Measurements from ENCODE around the gene AK5. TPM values are rescaled to one million over a fixed set of nuclear protein-coding genes. Genes with fewer than 3 reads are reported as not detected.

The AK5 gene
- total and polyA plus RNA-seq, 12 donors, result 0.25 to 1.7 (median 0.87) TPM

DNA sequence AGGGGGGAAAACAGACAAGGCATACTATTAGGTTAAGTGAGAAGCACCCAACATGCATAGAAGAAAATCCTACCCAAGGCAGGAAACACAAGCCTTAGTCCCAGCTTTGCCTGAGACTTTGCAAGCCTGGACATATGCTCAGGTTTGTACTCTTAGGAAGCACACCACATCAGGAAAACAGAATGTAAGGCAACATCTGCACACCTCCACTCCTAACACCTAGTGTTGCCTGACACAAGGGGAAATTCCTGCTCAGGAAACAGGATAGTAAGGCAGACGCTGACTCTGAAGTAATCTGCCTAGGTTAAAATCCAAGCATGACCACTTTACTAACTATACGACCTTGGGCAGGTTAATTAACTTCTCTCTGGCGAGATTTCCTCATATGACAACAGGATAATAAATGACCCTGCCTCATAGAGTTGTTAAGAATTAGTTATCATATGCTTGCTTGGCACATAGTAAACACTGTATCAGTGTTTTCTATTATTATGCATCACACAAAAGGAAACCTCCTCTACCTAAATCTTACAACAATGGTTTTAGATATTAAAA lies 280.9 kb downstream of the AK5 start:
- H3K9me3 ChIP-seq, result no peaks in the 10 kb centered on the region
- TF ChIP-seq, protein P1, sequence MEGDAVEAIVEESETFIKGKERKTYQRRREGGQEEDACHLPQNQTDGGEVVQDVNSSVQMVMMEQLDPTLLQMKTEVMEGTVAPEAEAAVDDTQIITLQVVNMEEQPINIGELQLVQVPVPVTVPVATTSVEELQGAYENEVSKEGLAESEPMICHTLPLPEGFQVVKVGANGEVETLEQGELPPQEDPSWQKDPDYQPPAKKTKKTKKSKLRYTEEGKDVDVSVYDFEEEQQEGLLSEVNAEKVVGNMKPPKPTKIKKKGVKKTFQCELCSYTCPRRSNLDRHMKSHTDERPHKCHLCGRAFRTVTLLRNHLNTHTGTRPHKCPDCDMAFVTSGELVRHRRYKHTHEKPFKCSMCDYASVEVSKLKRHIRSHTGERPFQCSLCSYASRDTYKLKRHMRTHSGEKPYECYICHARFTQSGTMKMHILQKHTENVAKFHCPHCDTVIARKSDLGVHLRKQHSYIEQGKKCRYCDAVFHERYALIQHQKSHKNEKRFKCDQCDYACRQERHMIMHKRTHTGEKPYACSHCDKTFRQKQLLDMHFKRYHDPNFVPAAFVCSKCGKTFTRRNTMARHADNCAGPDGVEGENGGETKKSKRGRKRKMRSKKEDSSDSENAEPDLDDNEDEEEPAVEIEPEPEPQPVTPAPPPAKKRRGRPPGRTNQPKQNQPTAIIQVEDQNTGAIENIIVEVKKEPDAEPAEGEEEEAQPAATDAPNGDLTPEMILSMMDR (IDR thresholded peaks at IDR 0.05), result no peak
- intact Hi-C loops (cut with DNase I), result no loop called here
- H3K27me3 ChIP-seq, result no peaks in the 10 kb centered on the region
- H3K27ac ChIP-seq, result no peak overlapping the region
- 49 to 54% methylated on average over 3 of the region's 3 CpGs for WGBS, 2 donors
- peaks cover 0 to 12% (median 11%) of the 10 kb centered on the region in 9 donors for H3K4me1 ChIP-seq
- DNase-seq (no peak), ATAC-seq (no peak)
- no peak overlapping the region for H3K4me3 ChIP-seq
- peaks cover 0 to 66% (median 31%) of the 10 kb centered on the region in 9 donors for H3K36me3 ChIP-seq

DNA sequence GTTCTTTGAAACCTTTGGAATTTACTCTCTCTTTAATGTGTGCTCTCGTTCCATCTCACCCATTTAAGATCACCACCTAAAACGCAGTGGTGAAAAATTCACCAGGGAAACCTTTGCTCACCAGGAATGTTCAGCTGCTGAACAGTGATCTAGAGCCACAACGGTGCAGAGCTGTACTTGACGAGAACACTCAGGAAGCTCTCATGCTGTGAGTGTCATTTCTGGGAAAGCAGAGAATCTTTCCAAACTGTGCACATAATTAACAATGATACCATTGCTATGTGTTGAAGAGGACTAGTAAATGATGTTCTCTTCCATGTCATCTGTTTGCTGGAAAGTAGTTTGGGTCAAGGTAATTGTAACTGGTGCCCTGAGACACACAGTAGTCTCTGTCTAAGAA lies 283.5 kb downstream of the AK5 start:
- Histone ChIP-seq H3K36me3 (peaks cover 0 to 80% (median 37%) of the 10 kb centered on the region in 9 donors), H3K4me3 (no peak overlapping the region), H3K9me3 (no peaks in the 10 kb centered on the region), H3K27me3 (no peaks in the 10 kb centered on the region), H3K4me1 (peaks cover 0 to 12% (median 11%) of the 10 kb centered on the region in 9 donors), H3K27ac (no peak overlapping the region)
- TF ChIP-seq, protein P1 (IDR thresholded peaks at IDR 0.05), result no peak
- WGBS, 2 donors, result 73 to 81% methylated on average over 4 of the region's 4 CpGs
- DNase-seq (no peak), ATAC-seq (peak in 2 of 8 donors; percentile 41 to 82)
- intact Hi-C loops (cut with DNase I), result no loop called here

DNA sequence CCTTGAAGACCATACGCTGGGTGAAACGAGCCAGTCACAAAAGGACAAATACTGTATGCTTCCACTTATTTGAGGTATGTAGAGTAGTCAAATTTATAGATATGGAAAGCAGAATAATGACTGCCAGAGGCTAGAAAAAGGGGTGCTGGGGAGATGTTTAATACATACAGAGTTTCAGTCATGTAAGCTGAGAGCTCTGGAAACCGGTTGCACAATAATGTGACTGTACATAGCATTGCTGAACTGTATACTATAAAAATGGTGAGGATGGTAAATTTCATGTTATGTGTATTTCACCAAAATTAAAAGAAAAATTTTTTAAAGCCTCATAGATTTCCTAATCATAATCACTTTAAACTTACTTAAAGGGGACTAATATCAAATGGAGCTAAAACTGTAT lies 289.8 kb downstream of the AK5 start:
- no peaks in the 10 kb centered on the region for H3K4me1 ChIP-seq
- no peak for DNase-seq
- H3K36me3 ChIP-seq, result peaks cover 0 to 95% (median 52%) of the 10 kb centered on the region in 9 donors
- TF ChIP-seq, protein P1 (IDR thresholded peaks at IDR 0.05), result no peak
- no peaks in the 10 kb centered on the region for H3K9me3 ChIP-seq
- no peak for ATAC-seq
- H3K4me3 ChIP-seq, result no peak overlapping the region
- H3K27ac ChIP-seq, result no peak overlapping the region
- WGBS, 2 donors, result 97 to 98% methylated on average over 3 of the region's 3 CpGs
- H3K27me3 ChIP-seq, result no peaks in the 10 kb centered on the region
- intact Hi-C loops (cut with DNase I), result no loop called here

DNA sequence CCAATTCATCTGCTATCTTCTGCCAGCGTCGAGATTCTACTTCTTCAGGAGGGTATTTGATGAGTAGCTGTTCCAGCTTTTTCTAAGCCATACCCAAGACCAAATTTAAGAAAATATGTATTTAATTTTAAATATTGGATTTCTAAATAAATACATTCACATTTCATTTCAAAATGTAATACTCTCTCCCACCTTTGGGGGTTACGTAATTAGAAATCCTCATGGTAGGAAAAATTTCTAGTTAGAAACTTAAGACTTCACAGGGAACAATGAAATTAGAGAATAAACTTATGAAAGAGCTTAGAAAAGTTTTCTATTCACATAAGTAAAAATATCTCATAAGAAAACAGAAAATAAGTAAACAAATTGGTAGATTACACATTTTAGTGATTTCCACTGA lies 297.7 kb downstream of the AK5 start:
- Histone ChIP-seq H3K36me3 (peaks cover 0 to 98% (median 40%) of the 10 kb centered on the region in 9 donors), H3K4me1 (no peaks in the 10 kb centered on the region), H3K27me3 (no peaks in the 10 kb centered on the region), H3K9me3 (no peaks in the 10 kb centered on the region), H3K27ac (no peak overlapping the region), H3K4me3 (no peak overlapping the region)
- TF ChIP-seq, protein P1 (IDR thresholded peaks at IDR 0.05), result peak in 1 of 9 donors; percentile 11
- 95 to 99% methylated on average over 3 of the region's 3 CpGs for WGBS, 2 donors
- ATAC-seq (no peak), DNase-seq (no peak)
- intact Hi-C loops (cut with DNase I), result no loop called here
